OCI-LY7 (cell line): ENCODE results near the gene KCNMA1. TPM values are rescaled to one million over a fixed set of nuclear protein-coding genes. Genes with fewer than 3 reads are reported as not detected.

ENCODE experiments used
- BruUV-seq: library from RNA; stranded (reverse); fragments of 400-500 nt; replicated peaks from 2 replicates; lab custom pipeline; 2021; lab: Mats Ljungman, UMichigan
- CTCF ChIA-PET: fragments of 300-600 bp; sonication (Branson Sonifier 250); formaldehyde crosslinking; loops from one replicate; lab custom pipeline; 2022; ENCODE audit warnings: antibody characterized with exemption; ENCODE audit not compliant: unreplicated experiment; lab: Charles Lee
- POLR2A ChIA-PET: fragments of 300-600 bp; sonication (Branson Sonifier 250); formaldehyde crosslinking; loops from one replicate; lab custom pipeline; 2022; ENCODE audit warnings: antibody characterized with exemption; lab: Charles Lee
- DNase-seq: peaks from one replicate; pipeline ENCODE4 v3.0.0-alpha.2; 2015; ENCODE audit warnings: low spot score
- H2AFZ ChIP-seq: fragments of 200-600 bp; sonication (generic), shearing (Covaris generic); 2 replicates; pipeline ENCODE4 v1.6.1; 2014; ENCODE audit warnings: mild to moderate bottlenecking, antibody characterized with exemption, low read length, moderate library complexity
- H3K27ac ChIP-seq: fragments of 200-600 bp; sonication (generic); 2 replicates; pipeline ENCODE4 v1.5.1; 2014; ENCODE audit warnings: mixed run types, low read depth, mild to moderate bottlenecking, moderate library complexity, low read length, inconsistent platforms; ENCODE audit not compliant: poor library complexity, severe bottlenecking
- H3K36me3 ChIP-seq: fragments of 200-600 bp; sonication (generic); 2 replicates; pipeline ENCODE4 v1.6.1; 2014; ENCODE audit warnings: mild to moderate bottlenecking, antibody characterized with exemption, low read length, moderate library complexity, mixed read lengths; ENCODE audit not compliant: insufficient read depth
- H3K4me1 ChIP-seq: fragments of 200-600 bp; sonication (generic); 2 replicates; pipeline ENCODE4 v1.5.1; 2014; ENCODE audit warnings: mild to moderate bottlenecking, low read length; ENCODE audit not compliant: insufficient read depth, poor library complexity, severe bottlenecking
- H3K4me2 ChIP-seq: fragments of 200-600 bp; sonication (generic); 2 replicates; pipeline ENCODE4 v1.6.1; 2014; ENCODE audit warnings: mild to moderate bottlenecking, low read length
- H3K4me3 ChIP-seq: fragments of 200-600 bp; sonication (generic); 2 replicates; pipeline ENCODE4 v1.5.1; 2014; ENCODE audit warnings: mild to moderate bottlenecking, low read depth, low read length; ENCODE audit not compliant: poor library complexity, severe bottlenecking
- H3K79me2 ChIP-seq: fragments of 200-600 bp; sonication (generic); 2 replicates; pipeline ENCODE4 v1.6.1; 2016; ENCODE audit warnings: low read depth, mild to moderate bottlenecking, low read length, moderate library complexity, mixed read lengths; ENCODE audit not compliant: insufficient read depth
- H3K9me2 ChIP-seq: fragments of 200-600 bp; sonication (generic); 2 replicates; pipeline ENCODE4 v1.6.1; 2016; ENCODE audit warnings: mild to moderate bottlenecking, low read length, mixed read lengths; ENCODE audit not compliant: insufficient read depth
- H3K9me3 ChIP-seq: fragments of 200-600 bp; sonication (generic); 2 replicates; pipeline ENCODE4 v1.6.1; 2014; ENCODE audit warnings: mild to moderate bottlenecking, mixed run types, low read length, mixed read lengths
- H4K20me1 ChIP-seq: fragments of 200-600 bp; sonication (generic); 2 replicates; pipeline ENCODE4 v1.6.1; 2014; ENCODE audit warnings: mild to moderate bottlenecking, antibody characterized with exemption, low read length, moderate library complexity, mixed read lengths; ENCODE audit not compliant: insufficient read depth
- EZH2phosphoT487 ChIP-seq: fragments of 200-600 bp; sonication (generic); IDR thresholded peaks from 2 replicates; pipeline ENCODE4 v1.6.1; 2018; ENCODE audit warnings: low read depth, borderline replicate concordance, mild to moderate bottlenecking, mixed run types, antibody characterized with exemption, low read length, moderate library complexity, mixed read lengths
- intact Hi-C: fragments of 100-400 bp; cut with micrococcal nuclease; formaldehyde crosslinking; loops from one replicate; pipeline ENCODE4 v1.10.0; 2022; ENCODE audit not compliant: unreplicated experiment
- total RNA-seq, 2 experiments: library from RNA; depleted of rRNA in 1 of 2; stranded (reverse); fragments of >200 nt in 1 of 2; shearing (Covaris generic) in 1 of 2; gene quantifications; 2 replicates each; pipeline ENCODE4 v1.2.3, GENCODE V29; 2014 to 2022
- TF ChIP-seq, protein P1 (sequence below): fragments of 200-600 bp; sonication (generic); conservative IDR thresholded peaks from 2 replicates; pipeline ENCODE4 v1.5.1; 2014; ENCODE audit warnings: mild to moderate bottlenecking, antibody characterized with exemption, low read length, moderate library complexity, mixed read lengths

KCNMA1 gene
- total RNA-seq, 2 experiments from 2014 or later = not detected

DNA sequence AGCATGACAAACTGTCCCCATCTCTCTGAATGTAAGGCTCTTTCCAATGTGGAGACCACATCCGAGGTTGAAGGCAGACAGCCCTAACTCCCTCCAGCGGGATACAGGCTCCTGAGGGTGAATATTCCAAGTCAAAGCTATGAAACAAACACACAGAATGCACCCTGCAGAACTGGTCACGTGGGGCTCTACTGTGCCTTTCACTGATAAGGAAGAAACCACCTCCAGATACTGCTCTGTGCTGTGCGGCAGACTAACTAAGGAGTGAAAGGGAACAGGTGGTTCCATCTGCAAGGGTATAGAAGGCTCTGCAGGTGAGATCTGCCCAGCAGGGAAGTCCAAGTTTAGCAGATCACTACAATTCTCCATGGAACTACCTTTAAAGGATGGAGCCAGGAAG lies 534.4 kb downstream of the KCNMA1 start:
- H3K36me3 ChIP-seq = no peaks in the 10 kb centered on the region
- H3K9me2 ChIP-seq = no peaks in the 10 kb centered on the region
- DNase-seq = no peak
- POLR2A ChIA-PET = no interaction called here
- no peak overlapping the region for H3K4me2 ChIP-seq
- no peaks in the 10 kb centered on the region for H3K9me3 ChIP-seq
- CTCF ChIA-PET = no interaction called here
- H3K27ac ChIP-seq = no peak overlapping the region
- H4K20me1 ChIP-seq = no peaks in the 10 kb centered on the region
- no peaks in the 10 kb centered on the region for H3K4me1 ChIP-seq
- H3K4me3 ChIP-seq = no peak overlapping the region
- no peaks in the 10 kb centered on the region for H3K79me2 ChIP-seq
- TF ChIP-seq, protein P1, sequence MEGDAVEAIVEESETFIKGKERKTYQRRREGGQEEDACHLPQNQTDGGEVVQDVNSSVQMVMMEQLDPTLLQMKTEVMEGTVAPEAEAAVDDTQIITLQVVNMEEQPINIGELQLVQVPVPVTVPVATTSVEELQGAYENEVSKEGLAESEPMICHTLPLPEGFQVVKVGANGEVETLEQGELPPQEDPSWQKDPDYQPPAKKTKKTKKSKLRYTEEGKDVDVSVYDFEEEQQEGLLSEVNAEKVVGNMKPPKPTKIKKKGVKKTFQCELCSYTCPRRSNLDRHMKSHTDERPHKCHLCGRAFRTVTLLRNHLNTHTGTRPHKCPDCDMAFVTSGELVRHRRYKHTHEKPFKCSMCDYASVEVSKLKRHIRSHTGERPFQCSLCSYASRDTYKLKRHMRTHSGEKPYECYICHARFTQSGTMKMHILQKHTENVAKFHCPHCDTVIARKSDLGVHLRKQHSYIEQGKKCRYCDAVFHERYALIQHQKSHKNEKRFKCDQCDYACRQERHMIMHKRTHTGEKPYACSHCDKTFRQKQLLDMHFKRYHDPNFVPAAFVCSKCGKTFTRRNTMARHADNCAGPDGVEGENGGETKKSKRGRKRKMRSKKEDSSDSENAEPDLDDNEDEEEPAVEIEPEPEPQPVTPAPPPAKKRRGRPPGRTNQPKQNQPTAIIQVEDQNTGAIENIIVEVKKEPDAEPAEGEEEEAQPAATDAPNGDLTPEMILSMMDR = no peak
- no TSS peak for BruUV-seq
- intact Hi-C loops = no loop called here
- no peak overlapping the region for H2AFZ ChIP-seq

GRCh38 chr10:77101341-77101740 lies 536.3 kb downstream of the KCNMA1 start:
- Histone ChIP-seq H3K79me2 (no peaks in the 10 kb centered on the region), H3K9me3 (no peaks in the 10 kb centered on the region), H2AFZ (no peak overlapping the region), H3K9me2 (no peaks in the 10 kb centered on the region), H3K27ac (no peak overlapping the region), H3K4me2 (no peak overlapping the region), H3K4me1 (no peaks in the 10 kb centered on the region), H3K36me3 (no peaks in the 10 kb centered on the region), H3K4me3 (no peak overlapping the region), H4K20me1 (no peaks in the 10 kb centered on the region)
- intact Hi-C loops = no loop called here
- TF ChIP-seq EZH2phosphoT487 = no peak
- TF ChIP-seq, protein P1 = no peak
- ChIA-PET CTCF (no interaction called here), POLR2A (interaction anchor here (0.5 to 1.0 kb wide), 3 partner anchors 12 to 433 kb away, joined by 3 to 4 read pairs (median 3); no protein-coding TSS in a partner anchor)
- DNase-seq = no peak
- no TSS peak for BruUV-seq

DNA sequence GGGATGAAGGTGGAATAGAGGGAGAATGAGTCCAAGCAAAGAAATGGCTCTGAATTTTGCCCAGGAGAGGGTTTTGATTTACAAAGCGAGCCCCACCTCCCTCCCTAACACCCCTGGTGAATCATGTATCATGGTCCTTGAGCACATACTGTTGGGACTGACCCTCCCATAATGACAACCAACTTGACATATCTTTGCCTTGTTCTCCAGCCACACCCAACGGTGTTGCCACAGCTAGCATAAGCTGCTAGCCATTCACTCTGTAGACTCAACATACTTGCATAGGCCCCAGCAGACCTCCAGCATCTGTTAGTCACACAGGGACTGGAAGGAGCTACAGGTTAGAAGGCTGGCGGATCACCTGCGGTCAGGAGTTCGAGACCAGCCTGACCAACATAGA lies 538.5 kb downstream of the KCNMA1 start:
- no peak overlapping the region for H3K4me3 ChIP-seq
- TF ChIP-seq, protein P1 = no peak
- no peak for TF ChIP-seq EZH2phosphoT487
- H3K4me1 ChIP-seq = no peaks in the 10 kb centered on the region
- H3K36me3 ChIP-seq = no peaks in the 10 kb centered on the region
- no peak overlapping the region for H3K4me2 ChIP-seq
- ChIA-PET POLR2A (no interaction called here), CTCF (no interaction called here)
- DNase-seq = no peak
- no peak overlapping the region for H2AFZ ChIP-seq
- H3K9me3 ChIP-seq = no peaks in the 10 kb centered on the region
- H3K9me2 ChIP-seq = no peaks in the 10 kb centered on the region
- no TSS peak for BruUV-seq
- H4K20me1 ChIP-seq = no peaks in the 10 kb centered on the region
- H3K27ac ChIP-seq = no peak overlapping the region
- intact Hi-C loops = no loop called here
- no peaks in the 10 kb centered on the region for H3K79me2 ChIP-seq
